Measurements from ENCODE around the gene ADA. TPM values are rescaled to one million over a fixed set of nuclear protein-coding genes. Genes with fewer than 3 reads are reported as not detected.

Gene ADA
- polyA plus RNA-seq, 1 experiment = 12.6 TPM

- POLR2A ChIA-PET = interaction anchor here (0.5 kb wide), 1 partner anchor 209 kb away, joined by 3 read pairs; no protein-coding TSS in a partner anchor
- CTCF ChIA-PET = interaction anchor here (1.2 kb wide), 1 partner anchor 56 kb away, joined by 3 read pairs; no protein-coding TSS in a partner anchor
- Histone ChIP-seq H3K4me3 (ENCODE audit: low read depth, low read length) (no peak overlapping the region), H3K27ac (ENCODE audit: low read depth, low read length) (no peak overlapping the region), H3K27me3 (ENCODE audit: control insufficient read depth, insufficient read depth, low read length) (no peaks in the 10 kb centered on the region), H3K9me3 (ENCODE audit: control insufficient read depth, insufficient read depth, low read length) (peaks cover 18% of the 10 kb centered on the region)
- no peak for TF ChIP-seq CTCF (IDR thresholded peaks at IDR 0.05; ENCODE audit: low read depth, low read length)
- no peak for DNase-seq (ENCODE audit: low read depth, low spot score)
These were observed 28.8 kb downstream of the ADA start for GRCh38 chr20:44622501-44623270.

- DNase-seq (ENCODE audit: low read depth, low spot score) = no peak
- Histone ChIP-seq H3K27ac (ENCODE audit: low read depth, low read length) (no peak overlapping the region), H3K9me3 (ENCODE audit: control insufficient read depth, insufficient read depth, low read length) (peaks cover 18% of the 10 kb centered on the region), H3K4me3 (ENCODE audit: low read depth, low read length) (no peak overlapping the region), H3K27me3 (ENCODE audit: control insufficient read depth, insufficient read depth, low read length) (no peaks in the 10 kb centered on the region)
- TF ChIP-seq CTCF (IDR thresholded peaks at IDR 0.05; ENCODE audit: low read depth, low read length) = no peak
- POLR2A ChIA-PET = interaction anchor here (0.5 kb wide), 1 partner anchor 208 kb away, joined by 3 read pairs; no protein-coding TSS in a partner anchor
- CTCF ChIA-PET = interaction anchor here (1.2 kb wide), 1 partner anchor 55 kb away, joined by 3 read pairs; no protein-coding TSS in a partner anchor
These were observed 29.6 kb downstream of the ADA start for GRCh38 chr20:44621939-44622338.

GRCh38 chr20:44621325-44621724 is 30.2 kb downstream of the ADA start:
- CTCF ChIA-PET = no interaction called here
- TF ChIP-seq CTCF (IDR thresholded peaks at IDR 0.05; ENCODE audit: low read depth, low read length) = no peak

GRCh38 chr20:44620030-44620429 is 31.5 kb downstream of the ADA start:
- Histone ChIP-seq H3K27me3 (ENCODE audit: control insufficient read depth, insufficient read depth, low read length) (no peaks in the 10 kb centered on the region), H3K27ac (ENCODE audit: low read depth, low read length) (peak overlapping the region; percentile 21), H3K4me3 (ENCODE audit: low read depth, low read length) (no peak overlapping the region), H3K9me3 (ENCODE audit: control insufficient read depth, insufficient read depth, low read length) (peaks cover 18% of the 10 kb centered on the region)
- DNase-seq (ENCODE audit: low read depth, low spot score) = no peak
- ChIA-PET CTCF (no interaction called here), POLR2A (no interaction called here)
- no peak for TF ChIP-seq CTCF (IDR thresholded peaks at IDR 0.05; ENCODE audit: low read depth, low read length)

More at GRCh38 chr20:44621325-44621724, 30.2 kb downstream of the ADA start:
- H3K4me3 ChIP-seq (ENCODE audit: low read depth, low read length) = no peak overlapping the region
- H3K27me3 ChIP-seq (ENCODE audit: control insufficient read depth, insufficient read depth, low read length) = no peaks in the 10 kb centered on the region
- H3K9me3 ChIP-seq (ENCODE audit: control insufficient read depth, insufficient read depth, low read length) = peaks cover 18% of the 10 kb centered on the region
- H3K27ac ChIP-seq (ENCODE audit: low read depth, low read length) = no peak overlapping the region
- POLR2A ChIA-PET = no interaction called here
- no peak for DNase-seq (ENCODE audit: low read depth, low spot score)

- no peak for DNase-seq (ENCODE audit: low read depth, low spot score)
- peaks cover 18% of the 10 kb centered on the region for H3K9me3 ChIP-seq (ENCODE audit: control insufficient read depth, insufficient read depth, low read length)
- no peak overlapping the region for H3K27ac ChIP-seq (ENCODE audit: low read depth, low read length)
- ChIA-PET POLR2A (no interaction called here), CTCF (no interaction called here)
- H3K27me3 ChIP-seq (ENCODE audit: control insufficient read depth, insufficient read depth, low read length) = no peaks in the 10 kb centered on the region
- H3K4me3 ChIP-seq (ENCODE audit: low read depth, low read length) = no peak overlapping the region
- TF ChIP-seq CTCF (IDR thresholded peaks at IDR 0.05; ENCODE audit: low read depth, low read length) = no peak
These were observed 32.2 kb downstream of the ADA start for GRCh38 chr20:44619294-44619693.

Data from AG04450 (cell line).